ENCODE results near the gene ACTL7B.

- TF ChIP-seq HOXC10 (CRISPR knock-in tag; IDR thresholded peaks at IDR 0.05) = no peak
- no peak for TF ChIP-seq ZNF626 (tag by site-specific recombination; IDR thresholded peaks at IDR 0.05)
- no peak for TF ChIP-seq CTCF (tag by site-specific recombination; IDR thresholded peaks at IDR 0.05)
- TF ChIP-seq ZNF121 (tag by site-specific recombination; IDR thresholded peaks at IDR 0.05) = no peak
- no peak for TF ChIP-seq TCF7L2 (IDR thresholded peaks at IDR 0.05; ENCODE audit: borderline replicate concordance, low read depth, low read length)
- TF ChIP-seq SETDB1 (IDR thresholded peaks at IDR 0.05; ENCODE audit: insufficient read length, low read length) = no peak
- TF ChIP-seq MYNN (tag by site-specific recombination; IDR thresholded peaks at IDR 0.05; ENCODE audit: borderline replicate concordance) = no peak
- no peak for TF ChIP-seq ZNF10 (tag by site-specific recombination; IDR thresholded peaks at IDR 0.05)
- no peak for TF ChIP-seq PBX3 (CRISPR knock-in tag; IDR thresholded peaks at IDR 0.05)
These were observed 20.6 kb upstream of the ACTL7B start for GRCh38 chr9:108876425-108876824.
